HG02759 (cell line): ENCODE data around the gene REM1.
"Not testable (repeated sequence)": the region's sequence is repeated elsewhere in the genome, so short reads cannot be mapped to it uniquely, and the experiment has no call there.

Source experiments
- ATAC-seq: cut with Tn5 transposase; IDR thresholded peaks from one replicate; pipeline ENCODE4 v1.9.1; 2021; ENCODE audit warnings: mild to moderate bottlenecking, moderate library complexity; ENCODE audit not compliant: unreplicated experiment

Gene REM1

DNA sequence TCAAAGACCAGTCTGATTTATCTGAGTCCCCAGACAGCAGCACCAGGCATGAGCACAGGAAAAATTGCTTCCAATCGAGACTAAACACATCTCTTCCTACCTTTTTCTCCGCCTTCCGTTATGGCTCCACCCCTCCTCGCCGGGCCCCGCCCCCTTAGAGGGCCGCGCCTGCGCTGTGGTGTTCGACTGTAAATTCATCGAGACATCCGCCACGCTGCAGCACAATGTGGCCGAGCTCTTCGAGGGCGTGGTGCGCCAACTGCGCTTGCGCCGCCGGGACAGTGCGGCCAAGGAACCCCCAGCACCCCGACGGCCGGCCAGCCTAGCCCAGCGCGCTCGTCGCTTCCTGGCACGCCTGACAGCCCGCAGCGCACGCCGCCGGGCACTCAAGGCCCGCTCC, 8.9 kb downstream of the REM1 start:
- ATAC-seq, result no peak

- no peak for ATAC-seq
These were observed 10.6 kb downstream of the REM1 start for GRCh38 chr20:31485450-31486339.

DNA sequence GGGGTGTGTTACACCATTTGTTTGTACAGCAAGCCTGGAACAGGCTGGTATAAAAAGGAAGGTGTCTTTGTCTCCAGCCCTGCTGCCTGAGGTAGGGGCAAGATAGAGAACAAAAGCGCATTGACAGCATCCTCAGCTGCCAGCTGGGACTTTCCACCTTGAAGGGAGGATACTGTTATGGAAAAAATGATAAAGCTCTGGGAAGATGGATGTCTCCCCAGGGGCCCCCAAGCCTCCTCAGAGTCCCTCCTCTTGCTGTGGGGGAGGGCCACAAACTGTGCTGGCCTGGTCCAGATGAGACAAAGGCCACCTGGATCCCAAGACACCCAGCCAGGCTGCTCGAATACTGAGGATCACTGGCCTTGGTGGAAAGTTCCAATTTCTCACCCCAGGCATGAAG, 13.0 kb downstream of the REM1 start:
- no peak for ATAC-seq

- no peak for ATAC-seq
These were observed 14.1 kb downstream of the REM1 start for GRCh38 chr20:31489152-31489551.

DNA sequence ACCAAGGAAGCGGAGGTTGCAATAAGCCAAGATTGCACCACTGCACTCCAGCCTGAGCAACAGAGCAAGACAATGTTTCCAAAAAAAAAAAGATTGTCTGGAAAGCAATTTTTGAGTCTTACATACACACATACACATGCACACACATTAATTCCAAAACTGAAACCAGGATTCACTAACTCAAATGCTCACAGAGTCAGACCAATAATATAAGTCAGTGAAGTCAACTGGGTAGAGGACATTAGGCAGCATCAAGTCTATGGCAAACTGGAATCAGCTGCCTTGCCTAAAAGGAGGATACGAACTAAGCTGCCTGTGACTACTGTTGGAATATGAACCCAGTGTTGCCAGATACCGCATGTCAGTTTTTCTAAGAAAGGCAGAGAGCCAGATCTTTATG, 15.7 kb downstream of the REM1 start:
- no peak for ATAC-seq

- ATAC-seq, result no peak
These were observed 19.0 kb downstream of the REM1 start for GRCh38 chr20:31494131-31494530.

- ATAC-seq, result no peak
These were observed 21.7 kb downstream of the REM1 start for GRCh38 chr20:31496761-31497295.

GRCh38 chr20:31497838-31498540, 22.9 kb downstream of the REM1 start:
- no peak for ATAC-seq

GRCh38 chr20:31500527-31500926, 25.4 kb downstream of the REM1 start:
- no peak for ATAC-seq

GRCh38 chr20:31502884-31503673, 28.0 kb downstream of the REM1 start:
- peak; percentile 99 for ATAC-seq

DNA sequence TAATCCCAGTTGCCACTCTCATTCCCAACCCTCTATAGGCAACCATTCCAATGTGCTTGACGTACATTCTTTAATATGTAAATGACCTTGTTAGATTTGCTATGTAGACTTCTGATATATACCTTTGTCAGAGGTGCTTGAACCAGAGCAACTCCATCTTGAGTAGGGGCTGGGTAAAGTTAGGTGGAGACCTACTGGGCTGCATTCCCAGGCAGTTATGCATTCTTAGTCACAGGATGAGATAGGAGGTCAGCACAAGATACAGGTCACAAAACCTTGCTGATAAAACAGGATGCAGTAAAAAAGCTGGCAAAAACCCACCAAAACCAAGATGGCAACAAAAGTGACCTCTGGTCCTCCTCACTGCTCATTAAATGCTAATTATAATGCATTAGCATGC, 30.8 kb downstream of the REM1 start:
- ATAC-seq, result no peak

DNA sequence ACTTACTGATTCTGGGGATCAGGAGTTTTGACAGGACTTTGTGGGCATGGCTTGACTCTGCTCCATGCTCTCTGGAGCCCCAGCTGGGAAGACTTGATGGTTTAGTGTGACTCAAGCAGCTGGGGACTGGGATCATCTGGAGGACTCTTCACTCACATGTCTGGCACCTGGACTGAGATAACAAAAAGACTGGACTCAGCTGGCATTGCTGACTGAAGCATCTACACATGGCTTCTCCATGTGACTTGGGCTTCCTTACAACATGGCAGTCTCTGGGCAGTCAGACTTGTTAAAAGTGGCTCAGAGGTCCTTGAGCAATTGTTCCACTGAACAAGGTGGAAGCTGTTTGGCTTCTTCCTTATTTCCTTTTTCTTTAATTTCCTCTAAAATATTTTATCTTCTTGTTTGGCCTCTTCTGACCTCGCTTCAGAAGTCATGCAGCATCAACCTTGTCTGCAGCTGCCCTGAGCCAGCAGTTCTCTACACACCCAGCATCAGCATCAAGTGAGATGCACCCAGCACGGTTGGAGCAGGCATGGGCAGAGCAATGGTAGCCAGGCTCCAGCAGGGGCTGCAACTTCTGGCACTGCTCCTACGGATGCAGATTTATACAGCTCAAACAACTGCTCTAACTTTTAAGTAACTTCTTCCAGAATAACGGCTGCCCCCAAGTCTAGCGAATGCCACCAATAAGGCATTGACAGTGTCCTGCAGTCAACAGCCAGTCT, 33.6 kb downstream of the REM1 start:
- no peak for ATAC-seq

- peak; percentile 92 for ATAC-seq
These were observed 39.3 kb downstream of the REM1 start, which contains the start of gene HM13 for GRCh38 chr20:31514154-31515071. Gene HM13 (plus strand): TSS chr20:31514442. CDS start chr20:31514552, 110 bp downstream.

DNA sequence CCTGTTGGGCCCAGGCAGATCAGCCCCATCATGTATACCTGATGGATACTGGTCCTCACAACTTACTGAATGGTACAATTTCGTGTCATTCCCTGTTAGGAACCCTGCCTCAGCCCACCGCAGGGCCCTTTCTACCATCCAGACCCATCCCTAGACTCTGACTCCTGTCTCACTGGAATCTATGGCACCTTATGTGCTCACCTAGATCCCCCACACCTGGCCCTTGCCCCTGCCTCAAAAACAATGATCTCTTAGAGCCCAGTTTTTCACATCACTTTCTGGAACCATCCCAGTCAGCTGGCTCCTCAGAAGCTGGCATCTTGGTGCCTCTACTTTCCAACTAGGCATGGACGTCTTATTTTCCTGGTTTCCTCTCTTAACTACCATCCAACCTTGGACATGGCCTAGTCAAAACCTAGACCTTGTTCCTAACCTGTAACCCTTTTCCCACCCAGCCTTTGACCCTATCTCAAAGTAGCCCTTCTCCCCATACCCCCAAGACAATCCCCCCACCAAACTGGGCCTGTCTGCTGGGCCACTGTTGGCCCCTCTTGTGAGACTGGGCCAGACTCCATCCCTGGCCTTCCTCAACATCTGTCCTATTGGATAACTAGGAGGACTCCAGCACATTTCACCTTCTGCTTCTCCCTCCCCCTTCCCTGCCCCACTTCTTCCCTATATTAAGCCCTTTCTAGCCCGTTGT, 40.1 kb downstream of the REM1 start:
- no peak for ATAC-seq

DNA sequence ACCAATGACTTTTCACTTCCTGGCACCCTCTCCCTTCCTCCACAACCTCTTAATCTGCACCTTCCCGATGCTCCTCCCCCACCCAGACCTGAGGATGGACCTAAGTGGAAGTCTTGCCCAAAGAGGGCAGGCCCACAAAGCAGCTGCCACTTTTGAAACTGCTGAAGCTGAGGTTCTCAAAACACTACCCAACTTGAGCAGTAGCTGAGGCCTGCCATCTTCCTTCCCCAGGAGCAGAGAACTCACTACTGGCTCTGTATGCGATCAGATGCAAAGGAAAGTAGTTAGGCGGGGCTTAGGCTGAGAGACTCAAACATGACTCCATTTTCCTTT, 40.7 kb downstream of the REM1 start:
- ATAC-seq, result no peak

DNA sequence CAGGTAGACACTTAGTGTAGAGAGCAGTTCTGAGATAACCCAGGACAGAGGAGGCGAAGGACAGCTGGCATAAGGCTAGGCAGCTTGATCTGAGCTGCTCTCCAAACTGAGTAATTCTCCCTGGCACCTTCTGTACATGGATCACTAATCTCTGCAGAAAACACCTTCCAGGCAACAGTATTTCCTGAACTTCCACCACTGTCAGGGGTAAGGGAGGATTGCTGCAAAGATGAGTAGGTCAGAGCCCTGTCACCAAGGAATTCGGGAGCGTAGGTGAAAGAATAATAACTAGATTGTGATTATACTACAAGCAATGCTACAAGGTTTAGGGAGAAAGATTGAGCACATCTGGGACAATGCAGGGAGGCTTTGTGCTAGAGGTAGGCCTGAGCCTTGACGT, 41.1 kb downstream of the REM1 start:
- no peak for ATAC-seq

DNA sequence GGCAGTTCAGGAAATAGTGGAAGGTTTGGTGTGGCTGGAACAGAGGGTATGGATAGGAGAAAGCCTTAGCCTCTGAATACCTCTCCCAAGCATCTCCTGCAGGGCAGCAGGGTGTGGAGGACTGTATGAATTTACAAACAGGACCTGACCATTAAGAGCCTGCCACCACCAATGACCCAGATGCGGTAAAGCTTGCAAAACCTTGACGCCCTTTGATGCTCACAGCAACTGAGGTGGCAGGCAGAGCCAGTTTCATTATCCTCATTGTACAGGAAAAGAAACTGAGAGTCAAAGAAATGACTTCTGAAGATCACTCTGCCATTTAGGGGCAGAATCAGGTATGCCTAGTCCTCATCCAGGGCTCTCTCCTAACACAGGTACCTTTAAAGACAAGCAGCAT, 41.6 kb downstream of the REM1 start:
- no peak for ATAC-seq

DNA sequence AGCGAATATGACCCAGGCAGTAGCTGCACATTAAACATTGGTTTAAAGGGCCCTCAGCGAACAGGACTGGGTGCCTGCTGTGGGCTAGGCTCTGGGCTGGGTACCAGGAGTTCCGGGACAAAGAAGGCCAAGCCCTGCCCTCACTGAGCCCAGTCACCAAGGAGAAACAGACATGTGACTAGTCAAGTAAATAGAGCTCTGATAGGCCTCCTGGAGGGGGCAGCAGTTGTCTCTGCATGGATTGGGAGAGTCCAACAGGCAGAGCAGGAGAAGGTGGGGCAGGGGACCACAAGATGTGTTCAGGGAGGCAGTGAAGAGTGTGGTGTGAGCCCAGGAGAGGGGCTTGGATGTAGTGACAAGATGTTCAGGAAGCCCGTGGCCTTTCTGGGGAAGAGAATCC, 42.3 kb downstream of the REM1 start:
- no peak for ATAC-seq

- ATAC-seq, result not testable (repeated sequence)
These were observed 46.2 kb downstream of the REM1 start for GRCh38 chr20:31521267-31521666.
